GM15510 (cell line): ENCODE data around the gene TCF21.

Experiments used
- POLR2A ChIP-seq: IDR thresholded peaks from 3 replicates; pipeline ENCODE4 v1.6.1; 2011; ENCODE audit warnings: borderline replicate concordance; ENCODE audit not compliant: insufficient read length; ENCODE audit errors: extremely low read depth

Gene TCF21

GRCh38 chr6:133896344-133896721, 7.4 kb downstream of the TCF21 start:
- TF ChIP-seq POLR2A, result no peak

- no peak for TF ChIP-seq POLR2A
Observed at GRCh38 chr6:133898263-133898662, 9.3 kb downstream of the TCF21 start.

- TF ChIP-seq POLR2A, result no peak
Observed at GRCh38 chr6:133899556-133899955, 10.6 kb downstream of the TCF21 start.

GRCh38 chr6:133903855-133904254, 14.9 kb downstream of the TCF21 start:
- TF ChIP-seq POLR2A, result no peak

- TF ChIP-seq POLR2A, result no peak
Observed at GRCh38 chr6:133906050-133906449, 17.1 kb downstream of the TCF21 start.

- TF ChIP-seq POLR2A, result no peak
Observed at GRCh38 chr6:133916650-133917151, 27.8 kb downstream of the TCF21 start.

- no peak for TF ChIP-seq POLR2A
Observed at GRCh38 chr6:133917781-133918180, 28.9 kb downstream of the TCF21 start.

GRCh38 chr6:133918208-133918930, 29.5 kb downstream of the TCF21 start:
- TF ChIP-seq POLR2A, result no peak

- no peak for TF ChIP-seq POLR2A
Observed at GRCh38 chr6:133919362-133919761, 30.4 kb downstream of the TCF21 start.

- no peak for TF ChIP-seq POLR2A
Observed at GRCh38 chr6:133921249-133921859, 32.4 kb downstream of the TCF21 start.

- TF ChIP-seq POLR2A, result no peak
Observed at GRCh38 chr6:133923938-133924593, 35.2 kb downstream of the TCF21 start.

- no peak for TF ChIP-seq POLR2A
Observed at GRCh38 chr6:133937909-133938308, 49.0 kb downstream of the TCF21 start.

- TF ChIP-seq POLR2A, result no peak
Observed at GRCh38 chr6:133938533-133938932, 49.6 kb downstream of the TCF21 start.

GRCh38 chr6:133939778-133940667, 51.1 kb downstream of the TCF21 start:
- no peak for TF ChIP-seq POLR2A
